ENCODE measurements around the gene L1CAM.
A peak's percentile ranks its signal among the peaks of the same experiment; 100 is the strongest.

The L1CAM gene

DNA sequence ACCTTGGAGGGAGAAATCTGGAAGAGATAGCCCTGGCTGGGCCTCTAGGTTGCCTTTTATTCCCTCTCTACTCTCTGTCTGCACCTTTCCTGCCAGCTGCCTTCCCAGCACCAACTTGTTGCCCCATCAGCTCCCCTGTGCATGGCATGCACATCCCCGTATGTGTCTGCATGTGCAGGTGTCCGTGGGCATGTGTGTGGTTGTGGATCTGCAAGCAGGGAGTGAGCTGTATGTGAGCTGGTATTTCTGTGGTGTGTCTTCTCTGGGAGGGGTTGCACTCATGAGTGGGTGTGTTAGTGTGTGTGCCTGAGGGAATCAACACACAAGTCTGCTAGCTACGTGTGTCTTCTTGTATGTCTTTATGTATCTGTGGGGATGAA, 9.9 kb downstream of the L1CAM start:
- DNase-seq (ENCODE audit: low read depth) = no peak
- H3K4me3 ChIP-seq (replicated peaks; ENCODE audit: low read depth, low read length) = no peak overlapping the region
- TF ChIP-seq, protein P1, sequence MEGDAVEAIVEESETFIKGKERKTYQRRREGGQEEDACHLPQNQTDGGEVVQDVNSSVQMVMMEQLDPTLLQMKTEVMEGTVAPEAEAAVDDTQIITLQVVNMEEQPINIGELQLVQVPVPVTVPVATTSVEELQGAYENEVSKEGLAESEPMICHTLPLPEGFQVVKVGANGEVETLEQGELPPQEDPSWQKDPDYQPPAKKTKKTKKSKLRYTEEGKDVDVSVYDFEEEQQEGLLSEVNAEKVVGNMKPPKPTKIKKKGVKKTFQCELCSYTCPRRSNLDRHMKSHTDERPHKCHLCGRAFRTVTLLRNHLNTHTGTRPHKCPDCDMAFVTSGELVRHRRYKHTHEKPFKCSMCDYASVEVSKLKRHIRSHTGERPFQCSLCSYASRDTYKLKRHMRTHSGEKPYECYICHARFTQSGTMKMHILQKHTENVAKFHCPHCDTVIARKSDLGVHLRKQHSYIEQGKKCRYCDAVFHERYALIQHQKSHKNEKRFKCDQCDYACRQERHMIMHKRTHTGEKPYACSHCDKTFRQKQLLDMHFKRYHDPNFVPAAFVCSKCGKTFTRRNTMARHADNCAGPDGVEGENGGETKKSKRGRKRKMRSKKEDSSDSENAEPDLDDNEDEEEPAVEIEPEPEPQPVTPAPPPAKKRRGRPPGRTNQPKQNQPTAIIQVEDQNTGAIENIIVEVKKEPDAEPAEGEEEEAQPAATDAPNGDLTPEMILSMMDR (IDR thresholded peaks at IDR 0.05; ENCODE audit: low read length, missing control alignments) = no peak

DNA sequence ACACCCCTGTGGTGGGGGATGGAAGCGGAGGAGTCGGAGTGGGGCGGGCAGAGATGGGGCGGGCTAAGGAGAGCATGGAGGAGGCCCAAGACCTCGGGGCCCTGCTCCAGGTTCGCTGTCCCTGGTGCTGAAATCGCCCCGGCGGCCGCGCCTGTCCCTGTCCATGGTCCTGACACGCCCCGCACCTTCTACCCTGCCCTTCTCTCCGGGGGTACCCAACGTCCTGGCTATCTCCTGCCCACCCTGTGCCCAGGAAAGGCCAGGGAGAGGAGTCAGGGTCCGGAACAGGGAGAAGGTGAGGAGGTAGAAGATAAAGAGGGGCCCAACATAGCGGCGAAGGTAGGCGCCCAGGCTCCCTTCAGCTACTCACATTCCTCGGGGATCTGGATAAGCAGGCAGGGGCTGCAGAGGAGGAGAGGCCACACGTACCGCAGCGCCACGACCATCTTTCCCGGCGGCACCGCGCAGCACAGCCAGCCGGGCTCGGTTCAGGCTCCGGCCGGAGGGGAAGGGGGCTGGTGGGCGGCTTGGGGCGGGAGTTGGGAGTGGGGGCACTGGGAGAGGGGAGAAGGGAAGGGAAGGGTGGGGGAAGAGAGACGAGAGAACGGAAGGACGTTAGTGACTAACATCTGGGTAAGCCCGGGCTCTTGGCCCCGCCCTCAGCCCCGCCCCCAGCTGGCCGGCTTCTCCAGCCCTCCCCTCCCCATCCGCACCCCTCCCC, 10.4 kb downstream of the L1CAM start:
- no peak overlapping the region for H3K4me3 ChIP-seq (replicated peaks; ENCODE audit: low read depth, low read length)
- TF ChIP-seq, protein P1 (IDR thresholded peaks at IDR 0.05; ENCODE audit: low read length, missing control alignments) = no peak
- peak; percentile 23 for DNase-seq (ENCODE audit: low read depth)

DNA sequence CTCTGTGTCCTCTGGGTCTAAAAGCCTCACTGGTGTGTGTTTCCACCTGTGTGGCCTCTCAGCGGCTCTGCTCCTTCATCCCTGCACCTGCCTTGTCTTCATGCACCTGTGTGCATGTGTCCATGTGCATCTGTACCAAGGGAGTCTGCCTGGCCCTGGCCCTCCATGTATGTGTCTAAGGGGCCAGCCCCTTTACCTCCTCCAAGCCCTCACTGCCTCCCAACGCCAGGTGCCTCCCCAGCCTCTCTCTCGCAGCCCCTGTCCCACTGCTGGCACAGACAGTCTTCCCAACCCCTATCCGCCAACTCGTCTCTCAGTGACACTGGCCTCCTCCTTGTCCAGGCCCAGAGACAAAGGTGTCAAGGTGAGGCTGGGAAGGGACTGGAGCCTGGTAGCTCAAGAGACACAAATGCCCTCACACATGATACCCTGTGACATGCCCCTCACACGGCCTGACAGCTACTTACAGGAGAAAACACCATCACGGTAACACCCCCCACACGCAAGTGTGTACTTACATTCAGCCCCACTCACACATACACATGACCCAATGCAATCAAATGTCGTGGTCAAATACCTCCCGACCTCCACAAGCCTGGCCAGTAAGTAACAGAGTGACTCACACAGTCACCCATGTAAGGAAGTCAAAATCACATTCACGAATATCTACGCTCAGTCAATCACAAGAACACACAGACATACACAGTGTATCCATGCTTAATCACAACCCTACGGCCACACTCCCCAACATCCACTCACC, 11.4 kb downstream of the L1CAM start:
- no peak for DNase-seq (ENCODE audit: low read depth)

DNA sequence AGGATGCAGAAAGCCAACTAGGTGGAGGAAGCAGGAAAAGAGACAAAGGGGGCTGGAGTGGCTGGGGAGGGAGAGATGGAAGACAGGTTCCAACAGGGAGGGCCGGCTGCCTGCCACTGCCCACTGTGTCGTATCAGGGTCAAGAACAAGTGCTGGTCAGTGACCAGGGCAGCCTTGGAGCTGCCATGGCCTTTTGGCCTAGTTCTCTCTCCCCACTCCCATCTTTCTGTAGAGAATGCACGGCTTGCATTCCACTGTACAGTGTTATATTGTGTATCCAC, 11.9 kb downstream of the L1CAM start:
- TF ChIP-seq, protein P1 (IDR thresholded peaks at IDR 0.05; ENCODE audit: low read length, missing control alignments) = no peak
- H3K4me3 ChIP-seq (replicated peaks; ENCODE audit: low read depth, low read length) = no peak overlapping the region
- DNase-seq (ENCODE audit: low read depth) = no peak

More for the DNA sequence above, 11.4 kb downstream of the L1CAM start:
- TF ChIP-seq, protein P1 (IDR thresholded peaks at IDR 0.05; ENCODE audit: low read length, missing control alignments) = no peak
- H3K4me3 ChIP-seq (replicated peaks; ENCODE audit: low read depth, low read length) = no peak overlapping the region

DNA sequence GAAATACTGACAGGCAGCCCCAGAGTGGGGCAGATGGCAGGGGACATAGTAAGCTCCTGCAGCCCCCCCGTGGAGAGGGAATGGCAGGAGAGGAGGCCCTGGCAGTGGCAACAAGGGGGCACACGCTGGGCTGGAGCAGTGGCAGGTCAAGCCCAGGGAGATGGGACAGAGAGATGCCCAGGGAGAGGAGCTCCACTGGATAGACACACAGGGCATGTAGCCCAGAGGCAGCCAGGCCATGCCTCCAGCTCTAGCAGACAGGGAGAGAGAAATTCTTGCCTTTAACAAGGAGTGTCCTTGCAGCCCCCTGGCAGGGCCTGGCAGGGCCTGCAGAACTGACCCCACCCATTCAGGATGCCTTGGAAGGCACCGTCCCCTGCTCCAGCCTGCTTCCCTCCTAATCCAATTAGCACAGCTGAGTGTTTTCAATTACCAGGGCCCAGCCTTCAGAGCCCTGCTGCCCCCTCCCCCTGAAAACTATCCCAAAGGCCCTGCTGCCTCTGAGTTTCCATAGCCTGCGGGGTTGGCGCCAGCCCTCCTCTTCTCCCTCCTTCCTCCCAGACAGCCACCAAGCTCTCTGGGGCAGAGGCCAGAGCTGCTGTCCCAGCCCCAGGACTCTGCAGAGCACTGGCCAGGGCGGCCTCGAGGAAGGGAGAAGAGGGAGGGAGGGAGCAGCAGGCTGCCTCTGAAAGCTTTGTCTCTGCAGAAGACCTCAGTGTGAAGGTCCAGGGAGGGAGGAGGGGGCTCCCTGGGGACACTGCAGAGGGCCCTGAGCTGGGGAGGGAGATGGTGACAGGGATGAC, 12.5 kb downstream of the L1CAM start:
- H3K4me3 ChIP-seq (replicated peaks; ENCODE audit: low read depth, low read length) = no peak overlapping the region
- TF ChIP-seq, protein P1 (IDR thresholded peaks at IDR 0.05; ENCODE audit: low read length, missing control alignments) = no peak
- no peak for DNase-seq (ENCODE audit: low read depth)

DNA sequence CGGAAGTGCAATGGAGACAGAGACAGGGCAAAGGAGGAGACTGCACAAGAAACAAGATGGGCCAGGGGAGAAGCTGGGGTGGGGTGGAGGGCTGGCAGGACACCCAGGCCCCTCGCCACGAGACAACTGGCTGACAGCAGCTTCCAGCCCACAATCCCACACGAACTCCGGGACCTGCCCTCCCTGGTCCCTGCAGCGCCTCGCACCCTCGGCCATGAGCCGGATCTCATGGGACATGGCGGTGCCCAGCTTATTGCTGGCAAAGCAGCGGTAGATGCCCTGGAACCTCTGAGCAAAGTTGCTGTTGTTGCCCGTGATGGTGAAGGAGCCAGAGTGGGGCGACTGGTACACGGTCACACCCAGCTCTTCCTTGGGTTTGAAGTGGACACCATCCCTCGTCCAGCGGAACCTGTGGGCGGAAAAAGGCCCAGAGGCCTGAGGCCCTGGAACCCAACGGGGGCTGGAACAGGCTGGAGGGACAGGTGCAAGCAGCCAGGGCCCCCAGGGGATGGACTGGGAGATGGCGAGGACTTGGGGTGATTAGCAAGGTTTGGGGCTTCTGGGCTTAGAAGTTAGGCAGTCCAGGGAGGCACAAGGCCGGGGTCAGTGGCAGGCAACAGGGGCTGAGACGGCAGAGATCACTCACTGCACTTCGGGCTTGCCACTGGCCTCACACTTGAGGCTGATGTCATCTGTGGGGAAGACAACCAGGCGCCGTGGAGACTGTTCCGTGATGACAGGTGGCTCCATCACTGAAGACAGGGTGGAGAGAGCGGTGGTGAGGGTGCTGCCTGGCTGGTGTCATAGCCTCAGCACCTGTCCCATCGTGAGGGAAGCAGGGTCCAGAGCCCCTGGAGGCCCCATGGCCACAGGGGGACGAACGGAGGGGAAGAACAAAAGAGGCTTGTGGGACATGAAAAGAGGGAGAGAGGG, 13.8 kb downstream of the L1CAM start:
- H3K4me3 ChIP-seq (replicated peaks; ENCODE audit: low read depth, low read length) = no peak overlapping the region
- TF ChIP-seq, protein P1 (IDR thresholded peaks at IDR 0.05; ENCODE audit: low read length, missing control alignments) = no peak
- DNase-seq (ENCODE audit: low read depth) = no peak
